Caco-2 (cell line): ENCODE data around the gene SFXN1. TPM values are rescaled to one million over a fixed set of nuclear protein-coding genes. Genes with fewer than 3 reads are reported as not detected.

Experiments used
- BruUV-seq: library from RNA; stranded (reverse); fragments of 400-500 nt; replicated peaks from 2 replicates; lab custom pipeline; 2021; lab: Mats Ljungman, UMichigan
- CTCF ChIA-PET: fragments of 300-600 bp; sonication (Branson Sonifier 250); formaldehyde crosslinking; loops from one replicate; lab custom pipeline; 2022; ENCODE audit warnings: antibody characterized with exemption; lab: Charles Lee
- POLR2A ChIA-PET: fragments of 300-600 bp; sonication (Branson Sonifier 250); formaldehyde crosslinking; loops from one replicate; lab custom pipeline; 2022; ENCODE audit warnings: antibody characterized with exemption; lab: Charles Lee
- DNase-seq, 2 experiments: peaks; one replicate each; pipeline versions ENCODE4 v3.0.0 to v3.0.0-alpha.2; 2020 to 2022
- H3K27me3 ChIP-seq: replicated peaks from 2 replicates; pipeline ENCODE4 v1.6.0; 2011; ENCODE audit warnings: low read length; ENCODE audit not compliant: control insufficient read depth, insufficient read depth
- H3K36me3 ChIP-seq: 2 replicates; pipeline ENCODE4 v1.5.1; 2011; ENCODE audit warnings: low read length; ENCODE audit not compliant: control insufficient read depth, insufficient read depth
- H3K4me1 ChIP-seq: fragments of 250-450 bp; sonication (Bioruptor Pico); 2 replicates; pipeline ENCODE4 v1.5.1; 2020; ENCODE audit warnings: mild to moderate bottlenecking
- H3K4me3 ChIP-seq: 2 replicates; pipeline ENCODE4 v1.5.1; 2011; ENCODE audit warnings: low read depth, mild to moderate bottlenecking, control low read depth, low read length
- H3K9me3 ChIP-seq: fragments of 250-450 bp; sonication (Bioruptor Pico); 2 replicates; pipeline ENCODE4 v1.5.1; 2020; ENCODE audit warnings: mild to moderate bottlenecking, moderate library complexity
- H3K27ac Mint-ChIP-seq: one replicate; pipeline ENCODE4 v1.8.0; 2022; ENCODE audit warnings: mixed read lengths; ENCODE audit not compliant: unreplicated experiment
- H3K27me3 Mint-ChIP-seq: one replicate; pipeline ENCODE4 v1.8.0; 2022; ENCODE audit warnings: mixed read lengths; ENCODE audit not compliant: insufficient read depth, unreplicated experiment
- H3K36me3 Mint-ChIP-seq: one replicate; pipeline ENCODE4 v1.8.0; 2022; ENCODE audit warnings: mild to moderate bottlenecking, mixed read lengths; ENCODE audit not compliant: insufficient read depth, unreplicated experiment
- H3K4me1 Mint-ChIP-seq: one replicate; pipeline ENCODE4 v1.8.0; 2022; ENCODE audit warnings: low read depth, mixed read lengths; ENCODE audit not compliant: unreplicated experiment
- H3K4me3 Mint-ChIP-seq: one replicate; pipeline ENCODE4 v1.8.0; 2022; ENCODE audit warnings: mild to moderate bottlenecking, moderate library complexity, mixed read lengths; ENCODE audit not compliant: unreplicated experiment
- H3K9me3 Mint-ChIP-seq: one replicate; pipeline ENCODE4 v1.8.0; 2022; ENCODE audit warnings: mixed read lengths; ENCODE audit not compliant: unreplicated experiment
- CTCF ChIP-seq, 2 experiments: fragments of 200-600 bp in 1 of 2; IDR thresholded peaks; 1 replicate in 1 of 2; 2 replicates in 1 of 2; pipeline versions ENCODE4 v1.5.1 to v1.8.0; 2011 to 2022; ENCODE audit warnings: antibody characterized with exemption in 1 of 2, control low read depth in 1 of 2, inconsistent platforms in 1 of 2, low read depth in 1 of 2, low read length in 1 of 2, mild to moderate bottlenecking in 1 of 2, moderate library complexity in 1 of 2; ENCODE audit not compliant: insufficient read depth in 1 of 2, severe bottlenecking in 1 of 2, unreplicated experiment in 1 of 2
- intact Hi-C: fragments of 100-400 bp; cut with micrococcal nuclease; formaldehyde crosslinking; loops from one replicate; pipeline ENCODE4 v1.10.0; 2022; ENCODE audit not compliant: unreplicated experiment
- total RNA-seq: library from RNA; stranded (reverse); gene quantifications from 2 replicates; pipeline ENCODE4 v1.2.3, GENCODE V29; 2022

Gene SFXN1
- total RNA-seq, 1 experiment from 2014 or later, result 104 TPM

DNA sequence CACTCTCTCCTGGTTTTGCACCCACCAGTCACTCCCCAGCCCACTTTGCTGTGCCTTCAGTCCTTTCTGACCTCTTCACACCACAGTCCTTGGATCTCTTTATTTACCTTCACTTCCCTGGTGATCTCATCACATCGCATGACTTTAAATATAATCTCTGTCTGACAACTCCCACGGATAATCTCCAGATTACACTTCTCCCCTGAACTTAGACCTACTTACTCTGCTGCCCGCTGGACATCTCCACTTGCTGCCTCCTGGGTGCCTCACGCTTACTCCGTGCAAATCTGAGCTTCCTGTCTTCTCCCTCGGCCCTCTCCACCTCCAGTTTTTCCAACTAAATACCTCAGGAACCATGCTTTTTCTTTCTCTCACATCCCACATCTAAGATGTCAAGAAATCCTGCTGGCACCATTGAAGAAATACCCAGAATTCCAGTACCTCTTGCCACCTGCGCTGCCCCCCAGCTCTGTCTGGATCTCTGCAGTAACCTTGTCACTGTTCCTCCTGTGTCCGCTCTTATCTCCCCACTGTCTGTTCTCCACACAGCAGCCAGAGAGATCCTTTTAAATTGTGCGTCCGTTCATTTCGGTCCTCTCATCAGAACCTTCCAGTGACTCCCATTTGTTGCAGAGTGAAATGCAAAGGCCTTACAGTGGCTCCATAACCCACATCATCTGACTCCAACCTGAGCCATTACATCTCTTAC is 9.3 kb downstream of the SFXN1 start:
- ChIA-PET CTCF (interaction anchor here (0.8 kb wide), 1 partner anchor 9 kb away, joined by 4 read pairs; the partner anchor contains the start of gene SFXN1), POLR2A (no interaction called here)
- Histone ChIP-seq H3K9me3 (no peaks in the 10 kb centered on the region), H3K4me3 (no peak overlapping the region), H3K4me1 (no peaks in the 10 kb centered on the region), H3K36me3 (peaks cover 4% of the 10 kb centered on the region), H3K27me3 (no peaks in the 10 kb centered on the region)
- no peak for TF ChIP-seq CTCF (IDR thresholded peaks at IDR 0.05; ENCODE audit: insufficient read depth in 1 of 2, low read depth in 1 of 2, low read length in 1 of 2, severe bottlenecking in 1 of 2, unreplicated experiment in 1 of 2)
- no peaks in the 10 kb centered on the region for H3K27me3 Mint-ChIP-seq
- DNase-seq, result no peak
- peaks cover 65% of the 10 kb centered on the region for H3K36me3 Mint-ChIP-seq
- peaks cover 16% of the 10 kb centered on the region for H3K4me1 Mint-ChIP-seq
- no TSS peak for BruUV-seq
- H3K9me3 Mint-ChIP-seq, result no peaks in the 10 kb centered on the region
- intact Hi-C loops, result no loop called here
- H3K4me3 Mint-ChIP-seq, result no peak overlapping the region
- H3K27ac Mint-ChIP-seq, result no peak overlapping the region

DNA sequence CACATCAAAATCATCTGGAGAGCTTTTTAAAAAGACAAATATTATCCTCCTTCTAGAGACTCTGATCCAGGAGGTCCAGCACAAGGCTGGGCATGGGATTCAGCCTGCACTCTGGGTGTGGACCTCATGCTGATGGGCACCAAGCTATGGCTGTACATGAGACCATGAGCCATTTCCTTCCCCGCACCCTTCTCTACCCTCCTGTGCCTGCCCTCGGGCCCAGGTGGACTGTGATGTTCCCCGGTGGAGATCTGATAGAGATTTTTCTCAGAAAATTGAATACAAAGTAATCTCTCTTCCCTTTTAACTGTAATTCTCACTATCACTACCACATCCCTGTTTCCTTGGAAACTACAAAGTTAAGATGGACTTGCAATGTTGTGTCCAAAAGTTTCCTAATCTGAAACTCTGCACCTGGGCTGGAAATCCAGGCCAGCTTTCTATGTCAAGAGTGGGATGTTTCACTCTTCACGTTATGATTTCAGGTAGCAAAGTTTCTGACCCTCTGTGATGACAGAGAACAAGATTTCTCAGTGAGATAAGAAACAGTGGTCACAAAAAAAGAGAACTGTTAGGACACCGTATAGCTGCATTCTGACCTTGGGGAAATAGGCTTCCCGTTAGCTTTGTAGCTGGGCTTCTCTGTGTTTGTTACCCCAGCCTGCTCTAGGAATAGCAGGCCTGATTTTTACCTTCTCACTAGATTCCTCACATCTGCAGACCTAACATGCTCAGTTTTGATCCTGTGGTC is 11.5 kb downstream of the SFXN1 start:
- H3K27ac Mint-ChIP-seq, result no peak overlapping the region
- H3K4me3 ChIP-seq, result no peak overlapping the region
- H3K27me3 Mint-ChIP-seq, result no peaks in the 10 kb centered on the region
- H3K36me3 ChIP-seq, result peaks cover 4% of the 10 kb centered on the region
- intact Hi-C loops, result no loop called here
- DNase-seq, result no peak
- CTCF ChIA-PET, result no interaction called here
- BruUV-seq, result no TSS peak
- H3K4me3 Mint-ChIP-seq, result no peak overlapping the region
- no peaks in the 10 kb centered on the region for H3K9me3 ChIP-seq
- TF ChIP-seq CTCF (IDR thresholded peaks at IDR 0.05; ENCODE audit: insufficient read depth in 1 of 2, low read depth in 1 of 2, low read length in 1 of 2, severe bottlenecking in 1 of 2, unreplicated experiment in 1 of 2), result no peak
- POLR2A ChIA-PET, result interaction anchor here (0.6 kb wide), 1 partner anchor 10 kb away, joined by 3 read pairs; no protein-coding TSS in a partner anchor
- no peaks in the 10 kb centered on the region for H3K27me3 ChIP-seq
- H3K9me3 Mint-ChIP-seq, result no peaks in the 10 kb centered on the region
- H3K4me1 ChIP-seq, result no peaks in the 10 kb centered on the region
- peaks cover 63% of the 10 kb centered on the region for H3K36me3 Mint-ChIP-seq
- peaks cover 17% of the 10 kb centered on the region for H3K4me1 Mint-ChIP-seq

GRCh38 chr5:175491223-175491622 is 12.9 kb downstream of the SFXN1 start:
- Mint-ChIP-seq H3K4me1 (peaks cover 17% of the 10 kb centered on the region), H3K9me3 (no peaks in the 10 kb centered on the region), H3K4me3 (no peak overlapping the region), H3K36me3 (peaks cover 69% of the 10 kb centered on the region), H3K27ac (no peak overlapping the region), H3K27me3 (no peaks in the 10 kb centered on the region)
- POLR2A ChIA-PET, result interaction anchor here (0.6 kb wide), 1 partner anchor 16 kb away, joined by 4 read pairs; no protein-coding TSS in a partner anchor
- TF ChIP-seq CTCF (IDR thresholded peaks at IDR 0.05; ENCODE audit: insufficient read depth in 1 of 2, low read depth in 1 of 2, low read length in 1 of 2, severe bottlenecking in 1 of 2, unreplicated experiment in 1 of 2), result no peak
- CTCF ChIA-PET, result interaction anchor here (1.5 kb wide), 1 partner anchor 27 kb away, joined by 4 read pairs; no protein-coding TSS in a partner anchor
- peaks cover 4% of the 10 kb centered on the region for H3K36me3 ChIP-seq
- H3K4me1 ChIP-seq, result no peaks in the 10 kb centered on the region
- intact Hi-C loops, result no loop called here
- no peak for DNase-seq
- no peaks in the 10 kb centered on the region for H3K27me3 ChIP-seq
- H3K4me3 ChIP-seq, result no peak overlapping the region
- BruUV-seq, result no TSS peak
- H3K9me3 ChIP-seq, result no peaks in the 10 kb centered on the region
